Stomach (tissue), 9 donors: ENCODE data around the gene TECPR2. TPM values are rescaled to one million over a fixed set of nuclear protein-coding genes. Genes with fewer than 3 reads are reported as not detected.

ENCODE experiments used
- DNase-seq, 2 donors: peaks; one replicate each; pipeline versions ENCODE4 v3.0.0 to v3.0.0-alpha.2; 2013 to 2019
- H3K27ac ChIP-seq, 5 donors: fragments of 200-600 bp in 4 of 5; sonication (generic) in 4 of 5; one replicate each; pipeline ENCODE4 v1.5.1; 2013 to 2019; ENCODE audit warnings: mild to moderate bottlenecking in 1 of 5, moderate library complexity in 1 of 5
- H3K27me3 ChIP-seq, 3 donors: fragments of 200-600 bp; sonication (generic); one replicate each; pipeline ENCODE4 v1.5.1; 2017 to 2019; ENCODE audit warnings: mixed run types in 1 of 3
- H3K36me3 ChIP-seq, 4 donors: fragments of 200-600 bp; sonication (generic); 1 replicate in 3 of 4; 2 replicates in 1 of 4; pipeline ENCODE4 v1.5.1; 2016 to 2019
- H3K4me1 ChIP-seq, 4 donors: fragments of 200-600 bp; sonication (generic); one replicate each; pipeline ENCODE4 v1.5.1; 2016 to 2019
- H3K4me3 ChIP-seq, 4 donors: fragments of 200-600 bp; sonication (generic) in 3 of 4; one replicate each; pipeline ENCODE4 v1.5.1; 2016 to 2019; ENCODE audit warnings: mild to moderate bottlenecking in 1 of 4
- H3K9me3 ChIP-seq, 4 donors: fragments of 200-600 bp; sonication (generic); one replicate each; pipeline ENCODE4 v1.5.1; 2016 to 2019
- CTCF ChIP-seq, 7 experiments: fragments of 450-650 bp in 4 of 7; fragments of 200-600 bp in 3 of 7; sonication (generic) in 3 of 7; IDR thresholded peaks; one replicate each; pipeline ENCODE4 v1.5.1; 2016 to 2019; ENCODE audit warnings: antibody characterized with exemption in 7 of 7, control low read depth in 2 of 7, mild to moderate bottlenecking in 1 of 7
- EP300 ChIP-seq: sonication (generic); formaldehyde crosslinking; IDR thresholded peaks from one replicate; pipeline ENCODE4 v1.6.1; 2017; ENCODE audit warnings: antibody characterized with exemption
- POLR2A ChIP-seq, 4 donors: fragments of 450-650 bp; IDR thresholded peaks; one replicate each; pipeline ENCODE4 v1.6.1; 2016; ENCODE audit warnings: antibody characterized with exemption in 4 of 4, control low read depth in 2 of 4, mild to moderate bottlenecking in 1 of 4, moderate library complexity in 1 of 4
- POLR2AphosphoS5 ChIP-seq, 3 donors: sonication (generic); formaldehyde crosslinking; IDR thresholded peaks; one replicate each; pipeline ENCODE4 v1.6.1; 2016; ENCODE audit warnings: antibody characterized with exemption in 3 of 3
- WGBS, 5 donors: extraction: QIAGEN DNeasy Blood & Tissue Kit in 3 of 5; methylation state at CpG; one replicate each; pipeline versions ENCODE4 v1.1.5 to v1.1.7; 2013 to 2018; 5-methylcytosine and 5-hydroxymethylcytosine counted together
- intact Hi-C: fragments of 100-400 bp; cut with DNase I; formaldehyde crosslinking; loops from one replicate; pipeline ENCODE4 v1.15.1; 2023; ENCODE audit warnings: low total_unique reads
- polyA plus RNA-seq, 3 donors: library from polyadenylated mRNA; stranded (reverse); fragments of 200-250 nt; gene quantifications; one replicate each; pipeline ENCODE4 v1.2.3, GENCODE V29; 2013
- total RNA-seq, 5 donors: library from RNA; depleted of rRNA; stranded (reverse); fragments of >200 nt; gene quantifications; one replicate each; pipeline versions ENCODE4 v1.1.0 to v1.2.3, GENCODE V29; 2014 to 2016
- donor health status: healthy with polysubstance abuse.
- donor health status: Bipolar disorder and iron deficiency.
- donor health status: healthy.

TECPR2 gene
- total and polyA plus RNA-seq, 8 donors: 2.6 to 110 (median 11.1) TPM

DNA sequence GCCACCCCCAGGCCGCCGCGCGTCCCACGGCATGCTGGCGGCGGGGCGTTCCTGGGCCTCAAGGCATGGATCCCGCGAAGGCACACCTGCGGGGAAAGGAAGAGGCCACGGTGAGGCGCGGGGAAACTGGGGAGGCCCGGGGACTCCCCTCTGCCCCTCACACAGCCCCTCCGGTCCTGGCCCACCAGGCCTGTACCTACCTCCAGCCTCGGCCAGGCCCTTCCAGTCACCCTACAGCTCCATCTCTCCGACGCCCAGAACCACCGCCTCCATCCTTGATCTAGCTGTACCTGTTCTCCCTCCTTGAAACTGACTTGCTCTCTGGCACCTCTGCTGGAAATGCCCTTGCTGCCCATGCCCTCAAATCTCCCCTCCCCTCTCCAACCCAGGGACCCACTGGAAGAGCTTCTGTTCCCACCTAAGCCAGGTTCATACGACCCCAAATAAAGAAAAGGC, 145.1 kb downstream of the TECPR2 start:
- Histone ChIP-seq H3K9me3 (no peaks in the 10 kb centered on the region), H3K4me3 (peak overlapping the region in 1 of 4 donors; percentile 63), H3K4me1 (peaks cover 18 to 41% (median 32%) of the 10 kb centered on the region in 4 donors), H3K27ac (peak overlapping the region; percentile 90 to 93 (median 92)), H3K36me3 (peaks cover 8 to 22% (median 20%) of the 10 kb centered on the region in 4 donors), H3K27me3 (no peaks in the 10 kb centered on the region)
- 84 to 94% (median 88%) methylated on average over 15 to 21 of the region's 21 CpGs for WGBS, 5 donors
- intact Hi-C loops: no loop called here
- DNase-seq: no peak
- TF ChIP-seq CTCF (IDR thresholded peaks at IDR 0.05) (no peak), POLR2A (IDR thresholded peaks at IDR 0.05) (no peak), EP300 (no peak), POLR2AphosphoS5 (IDR thresholded peaks at IDR 0.05) (no peak)

- TF ChIP-seq POLR2AphosphoS5 (IDR thresholded peaks at IDR 0.05): peak in 2 of 3 donors; percentile 62 to 65
- no peak for TF ChIP-seq POLR2A (IDR thresholded peaks at IDR 0.05)
- TF ChIP-seq CTCF (IDR thresholded peaks at IDR 0.05): no peak
- TF ChIP-seq EP300: no peak
- Histone ChIP-seq H3K9me3 (no peaks in the 10 kb centered on the region), H3K27ac (peak overlapping the region; percentile 90 to 93 (median 92)), H3K27me3 (no peaks in the 10 kb centered on the region), H3K4me3 (peak overlapping the region; percentile 59 to 69 (median 62)), H3K4me1 (peaks cover 18 to 41% (median 32%) of the 10 kb centered on the region in 4 donors), H3K36me3 (peaks cover 8 to 22% (median 20%) of the 10 kb centered on the region in 4 donors)
- peak; percentile 80 to 88 for DNase-seq
- intact Hi-C loops: no loop called here
- 30 to 69% (median 36%) methylated on average over 14 of the region's 14 CpGs for WGBS, 5 donors
These were observed 145.7 kb downstream of the TECPR2 start for GRCh38 chr14:102508410-102508773.

DNA sequence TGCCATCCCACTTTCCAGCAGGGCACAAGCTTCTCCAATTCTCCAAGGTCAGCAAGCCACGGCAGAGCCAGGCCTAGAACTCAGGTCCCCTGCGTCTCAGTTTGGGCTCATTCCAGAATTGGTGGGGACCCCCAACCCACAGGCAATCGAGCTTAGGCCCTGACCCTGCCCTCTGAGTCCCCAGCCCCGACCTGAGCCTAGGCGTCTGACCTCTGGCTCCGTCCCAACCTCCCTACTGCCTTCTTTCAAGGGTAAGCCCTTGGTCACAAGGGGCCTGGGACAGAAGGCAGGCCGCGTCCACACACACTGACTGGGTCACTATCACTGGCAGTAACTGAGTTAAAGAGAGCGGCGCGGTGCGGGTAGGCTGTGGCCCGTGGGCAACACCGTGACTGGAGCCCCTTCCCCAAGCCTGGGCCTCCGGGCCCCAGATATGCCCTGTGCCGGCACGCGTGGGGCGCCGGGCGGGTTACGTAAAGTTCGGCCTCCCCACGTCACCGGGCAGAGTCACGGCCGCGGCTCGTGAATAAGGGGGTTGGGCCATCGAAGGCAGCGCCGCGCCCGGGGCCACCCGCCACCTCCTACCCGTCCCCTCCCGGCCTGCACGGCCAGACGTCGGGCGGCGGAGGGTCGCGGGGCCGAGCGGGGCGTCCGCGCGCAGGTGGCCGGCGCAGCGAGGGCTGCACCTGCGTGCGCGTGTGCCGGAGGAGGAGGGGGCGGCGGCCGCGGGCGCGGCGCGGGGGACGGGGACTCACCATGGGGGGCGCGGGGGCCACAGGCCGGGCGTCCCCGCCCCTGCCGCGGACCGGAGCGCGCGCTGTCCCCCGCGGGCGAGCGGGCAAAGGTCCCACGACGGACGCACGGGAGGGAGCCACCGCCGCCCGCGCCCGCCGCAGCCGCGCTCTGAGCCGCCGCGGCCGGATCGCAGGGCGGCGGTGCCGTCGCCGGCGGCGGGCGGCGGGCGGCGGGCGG, 146.3 kb downstream of the TECPR2 start:
- peak; percentile 69 to 84 for DNase-seq
- WGBS, 5 donors: 4 to 27% (median 5%) methylated on average over 14 to 107 of the region's 110 CpGs
- Histone ChIP-seq H3K4me1 (peaks cover 18 to 39% (median 30%) of the 10 kb centered on the region in 4 donors), H3K27ac (peak overlapping the region; percentile 90 to 93 (median 92)), H3K4me3 (peak overlapping the region; percentile 59 to 69 (median 62)), H3K9me3 (no peaks in the 10 kb centered on the region), H3K36me3 (peaks cover 8 to 22% (median 20%) of the 10 kb centered on the region in 4 donors), H3K27me3 (no peaks in the 10 kb centered on the region)
- intact Hi-C loops: no loop called here
- TF ChIP-seq EP300: no peak
- TF ChIP-seq POLR2AphosphoS5 (IDR thresholded peaks at IDR 0.05): peak; percentile 26 to 31 (median 26)
- TF ChIP-seq CTCF (IDR thresholded peaks at IDR 0.05): no peak
- no peak for TF ChIP-seq POLR2A (IDR thresholded peaks at IDR 0.05)

- peaks cover 18 to 36% (median 28%) of the 10 kb centered on the region in 4 donors for H3K4me1 ChIP-seq
- TF ChIP-seq POLR2AphosphoS5 (IDR thresholded peaks at IDR 0.05): peak in 2 of 3 donors; percentile 43 to 62
- TF ChIP-seq CTCF (IDR thresholded peaks at IDR 0.05): no peak
- intact Hi-C loops: no loop called here
- peaks cover 8 to 22% (median 20%) of the 10 kb centered on the region in 4 donors for H3K36me3 ChIP-seq
- DNase-seq: peak; percentile 97 to 98
- H3K27me3 ChIP-seq: no peaks in the 10 kb centered on the region
- peak within 1 kb of the TSS; percentile 90 to 93 (median 92) for H3K27ac ChIP-seq
- peak within 1 kb of the TSS; percentile 59 to 70 (median 65) for H3K4me3 ChIP-seq
- 1 to 5% (median 1%) methylated on average over 26 to 89 of the region's 91 CpGs for WGBS, 5 donors
- H3K9me3 ChIP-seq: no peaks in the 10 kb centered on the region
These were observed 147.2 kb downstream of the TECPR2 start, which contains the start of gene ANKRD9 for GRCh38 chr14:102509746-102510615. ANKRD9 (minus strand) TSS chr14:102509776; CDS start chr14:102507889, 1,887 bp downstream.
